ENCODE measurements around the gene FGD4.

FGD4 gene

DNA sequence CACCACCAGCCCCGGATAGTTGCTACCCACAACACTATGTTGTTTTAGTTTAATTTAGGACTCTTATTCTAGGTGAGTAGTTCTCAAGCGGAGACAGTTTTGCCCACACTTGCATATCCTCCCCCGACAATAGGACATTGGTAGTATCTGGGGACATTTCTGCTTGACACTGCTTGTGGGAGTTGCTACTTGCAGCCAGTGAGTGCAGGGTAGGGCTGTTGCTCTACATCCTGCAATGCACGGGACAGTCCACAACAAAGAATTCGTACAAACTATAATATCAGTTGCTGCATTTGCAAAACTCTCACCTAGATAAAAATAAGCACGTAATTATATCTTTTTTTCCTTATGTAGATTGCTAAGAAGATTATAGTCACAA is 167.9 kb downstream of the FGD4 start:
- FAIRE-seq: no peak

GRCh38 chr12:32568228-32568627 is 168.9 kb downstream of the FGD4 start:
- FAIRE-seq: peak; percentile 94

- FAIRE-seq: no peak
These were observed 169.9 kb downstream of the FGD4 start for GRCh38 chr12:32569259-32569658.

DNA sequence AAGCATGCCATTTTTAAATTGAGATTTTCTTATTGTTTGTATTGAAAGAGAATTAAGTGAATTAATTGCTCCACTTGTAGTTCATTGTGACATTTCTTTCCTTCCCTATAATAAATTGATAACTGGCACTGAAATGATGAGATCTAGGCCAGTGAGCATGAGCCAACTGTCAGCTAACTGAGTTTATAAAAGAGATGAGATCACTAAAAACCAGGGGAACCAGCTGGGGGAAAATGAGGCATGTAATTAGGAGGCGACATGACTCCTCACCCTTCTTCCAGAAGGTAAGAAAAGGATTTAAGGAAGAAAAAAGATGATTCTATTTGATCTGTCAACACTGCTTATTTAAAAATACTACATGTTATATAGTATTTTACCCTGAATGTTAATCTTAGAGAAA is 175.2 kb downstream of the FGD4 start:
- FAIRE-seq: peak; percentile 95

DNA sequence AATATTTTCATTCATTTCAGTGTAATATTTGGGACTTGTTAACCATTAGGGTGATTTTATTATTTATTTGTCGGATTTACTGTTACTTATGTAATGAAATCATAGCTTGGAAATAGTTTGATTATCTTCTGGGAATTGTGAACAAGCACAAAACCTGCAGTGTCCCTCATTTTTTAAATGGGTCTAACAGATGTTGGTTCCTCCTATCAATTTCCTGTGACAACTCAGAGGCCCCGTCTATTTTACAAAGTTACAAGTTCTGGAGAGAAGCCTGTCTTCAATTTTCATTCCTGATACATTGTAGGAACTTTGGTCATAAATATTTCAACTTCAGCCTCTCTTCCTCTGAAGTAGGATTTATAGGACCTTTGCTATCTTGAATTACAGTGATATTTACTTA is 178.0 kb downstream of the FGD4 start:
- no peak for FAIRE-seq

DNA sequence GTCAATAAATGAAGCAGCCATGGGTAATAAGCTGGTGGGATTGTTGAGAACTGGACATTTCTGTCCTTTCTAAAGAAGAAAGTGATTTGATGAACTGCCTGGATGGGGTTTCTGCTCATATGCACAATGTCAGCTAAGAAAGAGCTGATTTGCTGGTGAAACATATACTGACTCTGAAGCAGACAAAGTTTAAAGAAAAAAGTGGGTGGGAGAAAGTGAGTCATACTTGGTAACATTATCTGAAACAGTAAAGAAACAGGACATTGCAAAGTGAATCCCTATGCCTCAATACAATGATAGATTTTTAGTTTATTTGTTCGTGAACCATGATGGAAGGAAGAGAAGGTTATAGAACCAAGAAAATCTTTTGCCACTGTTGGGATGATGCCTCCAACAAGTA is 184.2 kb downstream of the FGD4 start:
- FAIRE-seq: no peak

GRCh38 chr12:32585680-32586079 is 186.3 kb downstream of the FGD4 start:
- no peak for FAIRE-seq

DNA sequence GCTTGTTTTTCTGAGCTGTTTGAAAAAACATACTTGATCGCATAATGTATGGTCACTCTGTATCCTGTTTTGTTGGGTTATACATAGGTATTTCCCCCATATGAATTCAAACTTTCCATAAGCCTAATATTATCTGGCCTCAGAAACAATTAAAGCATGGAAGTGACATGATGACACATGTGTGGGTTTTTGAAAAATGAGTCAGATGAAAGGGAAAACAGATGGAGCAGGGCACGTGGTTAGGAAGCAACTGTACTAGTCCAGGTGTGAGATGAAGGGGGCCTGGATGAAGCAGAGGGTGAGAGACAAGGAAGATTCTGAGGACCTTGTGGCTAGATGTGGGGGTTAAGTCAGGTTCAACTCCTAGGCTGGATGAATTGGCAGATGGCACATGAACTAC is 187.0 kb downstream of the FGD4 start:
- no peak for FAIRE-seq

GRCh38 chr12:32587581-32588495 is 188.5 kb downstream of the FGD4 start:
- no peak for FAIRE-seq

DNA sequence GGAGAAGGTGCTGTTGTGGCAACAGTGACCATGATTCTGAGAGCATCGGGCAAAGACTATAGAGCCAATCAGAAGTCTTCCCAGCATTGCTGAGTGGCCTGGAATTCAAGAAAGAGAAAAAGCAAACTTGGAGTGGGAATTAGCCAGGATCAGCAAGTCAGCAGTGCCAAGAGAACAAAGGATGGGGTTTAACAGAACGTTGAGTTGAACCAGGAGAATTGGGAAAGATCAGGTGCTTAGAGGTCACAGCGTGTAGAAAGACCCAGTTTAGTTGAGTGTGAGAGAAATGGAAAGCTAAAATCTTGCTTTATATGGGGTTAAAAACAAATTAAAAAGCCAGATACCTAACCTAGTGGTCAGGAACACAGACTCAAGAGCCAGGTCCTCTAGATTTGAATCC is 189.2 kb downstream of the FGD4 start:
- FAIRE-seq: no peak

DNA sequence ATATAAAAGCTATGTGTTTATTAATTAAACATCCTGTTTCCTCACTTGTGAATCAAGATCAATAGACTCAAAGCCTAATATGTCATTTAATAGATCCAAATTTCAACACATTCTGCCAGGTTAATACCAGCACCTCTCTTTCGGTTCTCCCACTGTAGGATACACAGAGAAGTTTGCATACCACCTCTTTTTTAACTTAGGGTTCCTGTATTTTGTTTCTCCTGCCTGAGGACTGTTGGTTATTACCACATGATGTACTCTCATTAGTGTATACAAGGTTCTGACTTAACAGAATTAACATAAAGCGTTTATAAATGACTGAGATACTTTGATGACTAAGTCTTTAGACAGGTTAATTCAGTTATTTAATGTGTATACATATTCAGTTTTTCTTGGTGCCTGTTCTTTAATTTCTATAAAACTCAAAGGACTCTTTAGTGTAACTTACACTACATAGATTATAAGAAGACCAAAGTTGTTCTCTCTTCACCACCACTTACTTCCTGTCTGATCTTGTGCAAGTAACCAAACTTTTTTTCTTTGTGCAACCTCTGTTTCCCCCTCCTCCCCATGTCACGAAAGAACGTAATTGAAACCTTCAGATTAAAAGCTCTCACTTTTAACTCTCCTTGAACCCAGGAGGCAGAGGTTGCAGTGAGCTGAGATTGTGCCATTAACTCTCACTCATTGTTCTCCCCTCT is 190.0 kb downstream of the FGD4 start:
- no peak for FAIRE-seq

GRCh38 chr12:32595251-32595650 is 195.9 kb downstream of the FGD4 start:
- FAIRE-seq: no peak

GRCh38 chr12:32596030-32596429 is 196.7 kb downstream of the FGD4 start:
- no peak for FAIRE-seq

DNA sequence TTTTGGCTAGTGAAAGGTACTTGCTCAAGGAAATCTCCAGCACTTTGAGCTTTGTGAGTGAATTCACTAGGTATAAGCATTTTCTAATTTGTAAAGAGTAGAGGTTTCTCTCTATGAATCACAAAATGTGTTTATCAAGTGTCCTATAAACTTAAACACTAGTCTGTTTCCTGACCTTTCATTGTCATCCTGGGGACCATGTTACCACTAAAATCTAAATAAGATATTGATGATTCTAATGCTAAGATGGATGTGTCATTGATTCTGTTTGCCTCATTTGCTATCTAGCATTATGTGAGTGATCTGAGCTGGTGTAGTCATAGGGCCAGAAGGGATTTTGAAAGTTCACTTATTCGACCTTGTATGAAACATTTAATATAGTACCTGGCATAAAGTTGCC is 199.3 kb downstream of the FGD4 start:
- FAIRE-seq: peak; percentile 41

DNA sequence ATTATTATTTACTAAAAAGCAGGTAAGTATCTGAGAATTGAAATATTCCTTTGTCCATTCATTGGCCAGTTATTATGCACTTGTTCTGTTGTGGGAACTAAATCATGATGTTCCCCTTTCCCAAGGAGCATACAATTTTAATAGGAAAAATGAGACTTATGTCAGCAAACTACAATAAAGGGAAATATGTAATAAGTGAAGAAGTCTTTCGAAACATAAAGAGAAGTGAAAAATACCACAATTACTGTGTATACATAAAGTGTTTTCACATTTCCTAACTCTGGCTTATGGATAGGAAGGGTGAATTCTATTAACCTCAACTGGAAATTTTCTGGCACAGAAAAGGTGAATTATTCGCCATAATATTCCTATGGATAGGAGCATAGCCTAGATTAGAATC is 201.3 kb downstream of the FGD4 start:
- FAIRE-seq: no peak

- no peak for FAIRE-seq
These were observed 203.7 kb downstream of the FGD4 start for GRCh38 chr12:32603071-32603470.

DNA sequence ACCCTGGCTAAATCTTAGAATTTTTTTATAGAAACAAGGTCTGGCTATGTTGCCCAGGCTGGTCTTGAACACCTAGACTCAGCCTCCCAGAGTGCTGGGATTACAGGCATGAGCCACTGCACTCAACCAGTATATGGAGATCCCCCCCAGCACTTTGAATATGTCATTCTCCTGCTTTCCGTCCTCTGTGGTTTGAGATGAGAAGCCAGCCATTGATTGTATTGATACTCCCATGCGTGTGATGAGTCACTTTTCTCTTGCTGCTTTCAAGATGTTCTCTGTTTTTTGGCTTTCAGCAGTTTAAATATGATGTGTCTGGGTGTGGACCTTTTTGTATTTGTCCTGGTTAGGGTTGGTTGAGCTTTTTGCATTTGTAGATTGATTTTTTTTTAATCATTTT is 204.5 kb downstream of the FGD4 start:
- FAIRE-seq: peak; percentile 17

- no peak for FAIRE-seq
These were observed 205.2 kb downstream of the FGD4 start for GRCh38 chr12:32604565-32604964.

- peak; percentile 98 for FAIRE-seq
These were observed 206.2 kb downstream of the FGD4 start for GRCh38 chr12:32605326-32606095.

DNA sequence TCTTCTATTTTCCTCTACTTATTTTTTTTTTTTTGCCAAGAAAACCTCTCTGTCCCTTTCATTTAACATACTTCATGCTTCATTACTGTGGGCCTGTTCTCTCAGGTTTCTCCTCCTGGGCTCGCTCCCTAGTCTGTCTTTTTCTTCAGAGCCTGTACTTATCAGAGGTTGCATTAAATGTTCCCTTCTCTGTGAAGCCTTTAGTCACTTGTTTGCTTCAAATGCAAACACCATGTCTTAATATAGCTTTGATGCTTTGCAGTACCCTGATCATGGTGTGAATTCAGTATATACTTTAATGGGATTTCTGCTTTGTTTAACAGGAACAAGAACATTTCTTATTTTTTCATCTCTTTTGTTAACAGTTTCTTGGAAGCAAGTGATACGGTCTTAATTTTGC is 207.1 kb downstream of the FGD4 start:
- no peak for FAIRE-seq

DNA sequence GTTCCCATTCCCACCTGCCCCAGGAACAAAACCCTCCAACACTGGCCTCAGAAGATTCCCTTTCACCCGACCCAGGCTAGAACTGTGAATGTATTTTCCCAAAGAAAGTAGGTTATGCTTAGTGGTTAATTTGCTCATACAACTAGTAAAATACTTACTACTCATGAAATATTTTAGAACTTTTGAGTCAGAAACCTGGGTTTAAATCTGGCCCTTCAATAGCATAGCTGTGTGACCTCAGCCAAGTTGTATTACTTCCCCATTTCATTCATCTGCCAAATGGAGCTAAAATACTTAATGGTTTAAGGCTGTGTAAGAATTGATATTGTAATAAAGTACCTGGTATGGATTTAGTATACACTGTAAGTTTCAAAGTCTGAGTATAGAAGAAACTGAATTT is 210.6 kb downstream of the FGD4 start:
- no peak for FAIRE-seq

- FAIRE-seq: no peak
These were observed 212.6 kb downstream of the FGD4 start for GRCh38 chr12:32611986-32612385.

All from islet of Langerhans (tissue), 1 donor.